Epithelial cell of proximal tubule (primary cell): ENCODE measurements around the gene MAP7D2. TPM values are rescaled to one million over a fixed set of nuclear protein-coding genes. Genes with fewer than 3 reads are reported as not detected.
"Not testable (repeated sequence)": the region's sequence is repeated elsewhere in the genome, so short reads cannot be mapped to it uniquely, and the experiment has no call there.

Experiments
- DNase-seq: peaks from one replicate; pipeline ENCODE4 v3.0.0-alpha.2; 2011; ENCODE audit warnings: low read depth
- H3K4me3 ChIP-seq: 2 replicates; pipeline ENCODE4 v1.5.1; 2011; ENCODE audit warnings: low read depth, mild to moderate bottlenecking, low read length
- total RNA-seq: library from RNA; depleted of rRNA; stranded (reverse); fragments of >200 nt; gene quantifications from 2 replicates; pipeline ENCODE4 v1.2.3, GENCODE V29; 2015
- TF ChIP-seq, protein P1 (sequence below): conservative IDR thresholded peaks from 2 replicates; pipeline ENCODE4 v1.5.1; 2012; ENCODE audit warnings: low read depth, mild to moderate bottlenecking, low read length

MAP7D2 gene
- total RNA-seq, 1 donor from 2014 or later = 1.4 TPM

- no peak for DNase-seq
- H3K4me3 ChIP-seq = no peak overlapping the region
- TF ChIP-seq, protein P1, sequence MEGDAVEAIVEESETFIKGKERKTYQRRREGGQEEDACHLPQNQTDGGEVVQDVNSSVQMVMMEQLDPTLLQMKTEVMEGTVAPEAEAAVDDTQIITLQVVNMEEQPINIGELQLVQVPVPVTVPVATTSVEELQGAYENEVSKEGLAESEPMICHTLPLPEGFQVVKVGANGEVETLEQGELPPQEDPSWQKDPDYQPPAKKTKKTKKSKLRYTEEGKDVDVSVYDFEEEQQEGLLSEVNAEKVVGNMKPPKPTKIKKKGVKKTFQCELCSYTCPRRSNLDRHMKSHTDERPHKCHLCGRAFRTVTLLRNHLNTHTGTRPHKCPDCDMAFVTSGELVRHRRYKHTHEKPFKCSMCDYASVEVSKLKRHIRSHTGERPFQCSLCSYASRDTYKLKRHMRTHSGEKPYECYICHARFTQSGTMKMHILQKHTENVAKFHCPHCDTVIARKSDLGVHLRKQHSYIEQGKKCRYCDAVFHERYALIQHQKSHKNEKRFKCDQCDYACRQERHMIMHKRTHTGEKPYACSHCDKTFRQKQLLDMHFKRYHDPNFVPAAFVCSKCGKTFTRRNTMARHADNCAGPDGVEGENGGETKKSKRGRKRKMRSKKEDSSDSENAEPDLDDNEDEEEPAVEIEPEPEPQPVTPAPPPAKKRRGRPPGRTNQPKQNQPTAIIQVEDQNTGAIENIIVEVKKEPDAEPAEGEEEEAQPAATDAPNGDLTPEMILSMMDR = no peak
These were observed 13.7 kb upstream of the MAP7D2 start for GRCh38 chrX:20130357-20130756.

GRCh38 chrX:20129547-20129946 lies 12.8 kb upstream of the MAP7D2 start:
- H3K4me3 ChIP-seq = no peak overlapping the region
- TF ChIP-seq, protein P1 = no peak
- no peak for DNase-seq

- no peak overlapping the region for H3K4me3 ChIP-seq
- no peak for DNase-seq
- TF ChIP-seq, protein P1 = no peak
These were observed 12.0 kb upstream of the MAP7D2 start for GRCh38 chrX:20128670-20129069.

DNA sequence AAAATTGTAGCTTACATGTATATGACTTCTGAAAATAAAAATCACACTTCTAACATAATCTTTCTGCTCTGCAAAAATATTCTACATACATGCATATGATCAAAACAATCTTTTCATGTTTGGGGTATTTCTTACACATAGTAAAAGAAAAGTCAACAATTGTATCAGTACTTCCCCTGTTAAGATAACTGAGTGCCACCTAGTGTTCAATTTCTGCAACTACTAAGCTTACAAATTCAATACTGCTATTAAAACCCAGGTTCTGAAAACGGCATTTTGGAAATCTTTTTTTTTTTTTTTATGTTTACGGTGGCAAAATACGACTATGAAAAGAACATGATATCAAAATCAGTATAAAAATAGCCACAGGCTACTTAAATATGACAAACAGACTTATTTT lies 10.7 kb upstream of the MAP7D2 start:
- TF ChIP-seq, protein P1 = peak; percentile 26
- H3K4me3 ChIP-seq, DNase-seq: not testable (repeated sequence)

DNA sequence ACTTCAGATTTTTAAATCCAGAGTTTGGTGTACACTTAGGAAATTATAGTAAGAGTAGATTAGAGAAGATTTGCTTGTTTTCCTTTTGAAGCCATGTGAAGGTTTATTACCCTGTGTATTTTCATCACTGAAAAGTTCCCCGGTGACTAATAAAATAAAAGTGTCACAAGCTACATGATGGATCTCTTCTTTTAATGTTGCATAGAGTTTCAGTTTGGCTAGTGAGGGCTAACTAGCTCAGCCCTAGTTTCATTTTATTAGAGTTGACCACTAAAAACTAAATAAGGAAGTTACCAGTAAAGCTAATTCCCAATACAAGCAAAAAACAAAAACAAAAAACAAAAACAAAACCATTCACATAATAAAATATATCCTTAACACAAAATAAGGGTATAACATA lies 10.1 kb upstream of the MAP7D2 start:
- not testable (repeated sequence) for H3K4me3 ChIP-seq, DNase-seq

DNA sequence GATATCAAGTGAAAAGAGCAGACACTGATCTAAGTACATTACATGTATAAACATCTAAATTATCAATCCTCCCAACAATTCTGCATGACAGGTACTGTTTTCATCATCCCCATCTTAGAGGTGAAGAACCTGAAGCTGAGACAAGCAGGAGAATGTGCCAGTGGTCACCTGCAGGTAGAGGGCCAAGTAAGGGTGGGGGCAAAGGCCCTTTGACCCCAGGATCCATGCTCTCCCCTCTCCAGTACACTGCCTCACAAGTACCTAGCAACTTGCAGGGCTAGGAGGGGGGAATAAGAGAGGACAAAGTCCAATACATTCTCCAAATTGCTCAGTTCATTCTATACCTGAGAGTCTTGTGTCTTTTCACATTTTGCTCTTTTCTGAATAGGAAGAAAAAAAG lies 8.3 kb upstream of the MAP7D2 start:
- TF ChIP-seq, protein P1 = no peak
- no peak for DNase-seq
- no peak overlapping the region for H3K4me3 ChIP-seq

GRCh38 chrX:20118065-20118824 lies 1.5 kb upstream of the MAP7D2 start:
- H3K4me3 ChIP-seq = no peak overlapping the region
- DNase-seq = no peak
- TF ChIP-seq, protein P1 = no peak
